ENCODE data around the gene MAGEF1.

DNA sequence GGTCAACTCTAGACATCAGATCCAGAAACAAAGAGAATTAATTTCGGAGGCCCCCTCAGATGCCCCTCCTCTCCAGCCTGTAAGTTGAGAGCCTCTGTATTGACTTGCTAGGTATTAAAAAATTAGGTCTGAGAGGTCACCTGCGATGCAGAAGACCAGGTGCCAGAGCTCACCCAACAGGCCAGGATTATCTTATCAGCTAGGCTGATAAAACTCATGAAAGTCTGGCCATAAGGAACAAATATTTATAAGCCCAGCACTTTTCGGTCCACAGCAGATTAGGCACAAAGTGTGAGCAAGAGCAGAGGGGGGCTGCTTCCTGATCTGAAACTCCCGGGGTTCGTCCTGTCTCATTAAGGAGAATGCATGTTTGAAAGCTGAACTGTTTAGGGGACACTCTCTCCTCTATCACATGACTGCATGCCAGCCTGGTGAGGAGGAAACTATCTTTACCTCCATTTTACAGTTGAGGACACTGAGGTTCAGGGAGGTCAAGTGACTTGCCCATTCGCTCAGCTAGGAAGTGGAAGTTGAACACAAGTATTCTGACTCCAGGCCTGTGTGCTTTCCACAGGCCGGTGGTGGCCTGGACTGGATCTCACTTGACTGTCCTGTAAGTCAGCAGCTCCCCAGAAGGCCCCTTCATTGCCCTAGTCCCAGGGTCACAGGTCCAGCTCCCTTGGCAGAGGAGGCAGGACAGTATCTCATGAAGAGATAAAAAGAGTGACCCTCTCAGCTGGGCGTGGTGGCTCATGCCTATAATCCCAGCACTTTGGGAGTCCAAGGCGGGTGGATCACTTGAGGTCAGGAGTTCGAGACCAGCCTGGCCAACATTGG, 39.6 kb upstream of the MAGEF1 start:
- TF ChIP-seq RBM22 (IDR thresholded peaks at IDR 0.05; ENCODE audit: low read depth, low read length, poor library complexity, severe bottlenecking), result no peak
- TF ChIP-seq SNRNP70 (optimal IDR thresholded peaks at IDR 0.05; ENCODE audit: low read depth, low read length), result no peak
- no peak for TF ChIP-seq TRIM24 (IDR thresholded peaks at IDR 0.05)
- no peak for TF ChIP-seq HDAC2 (IDR thresholded peaks at IDR 0.05)
- no peak for TF ChIP-seq POLR2A (conservative IDR thresholded peaks at IDR 0.05)
- TF ChIP-seq NR3C1 (CRISPR knock-in tag; IDR thresholded peaks at IDR 0.05), result no peak
